Right ventricle myocardium inferior (tissue), 1 donor: Measurements from ENCODE around the gene ZNF565. TPM values are rescaled to one million over a fixed set of nuclear protein-coding genes. Genes with fewer than 3 reads are reported as not detected.
"Not testable (repeated sequence)": the region's sequence is repeated elsewhere in the genome, so short reads cannot be mapped to it uniquely, and the experiment has no call there.

Experiments
- ATAC-seq: fragments of 200-7000 bp; cut with Tn5 transposase; one replicate; pipeline ENCODE4 v1.9.1; 2020; ENCODE audit warnings: mild to moderate bottlenecking, moderate library complexity
- DNase-seq: peaks from one replicate; pipeline ENCODE4 v3.0.0; 2021; ENCODE audit errors: missing footprints
- intact Hi-C: fragments of 100-400 bp; cut with DNase I; formaldehyde crosslinking; loops from one replicate; pipeline ENCODE4 v1.11.0; 2022
- total RNA-seq: library from RNA; stranded (reverse); fragmentation: NEBNext Ultra II Directional; extraction: Animal tissue kit (Norgen Biotek cat#: 25700); gene quantifications from one replicate; pipeline ENCODE4 v1.2.1, GENCODE V29; 2021
- donor health status: DM: no; HTN: yes; CAD: no; lungs with severe emphysema.

ZNF565 gene
- total RNA-seq, 1 donor from 2014 or later = 4.6 TPM

- ATAC-seq, DNase-seq: not testable (repeated sequence)
Observed at GRCh38 chr19:36134867-36135266, 79.6 kb downstream of the ZNF565 start.

More at GRCh38 chr19:36134867-36135266, 79.6 kb downstream of the ZNF565 start:
- intact Hi-C loops = not testable (repeated sequence)

Other genes starting within 250 kb of the ZNF565 start
- 9.7 TPM for gene SDHAF1, start 219.5 kb downstream of the ZNF565 start, total RNA-seq
- gene SYNE4, start 205.9 kb downstream of the ZNF565 start, total RNA-seq = 0.35 TPM
- 12.1 TPM for gene ALKBH6, start 200.5 kb downstream of the ZNF565 start, total RNA-seq
- 3.6 TPM for gene CLIP3, start 181.8 kb downstream of the ZNF565 start, total RNA-seq
- gene THAP8, start 160.4 kb downstream of the ZNF565 start, total RNA-seq = 4.1 TPM
- gene WDR62, start 159.8 kb downstream of the ZNF565 start, total RNA-seq = 25.5 TPM
- gene OVOL3, start 103.5 kb downstream of the ZNF565 start, total RNA-seq = not detected
- 145 TPM for gene POLR2I, start 99.8 kb downstream of the ZNF565 start, total RNA-seq
- 114 TPM for gene TBCB, start 99.2 kb downstream of the ZNF565 start, total RNA-seq
- 854 TPM for gene CAPNS1, start 74.6 kb downstream of the ZNF565 start, total RNA-seq
- 3,337 TPM for gene COX7A1, start 62.2 kb downstream of the ZNF565 start, total RNA-seq
- 34.3 TPM for gene ZNF146, start 441 bp upstream of the ZNF565 start, total RNA-seq
- gene ZFP14, start 164.5 kb upstream of the ZNF565 start, total RNA-seq = 3.2 TPM
- gene ZFP82, start 204.0 kb upstream of the ZNF565 start, total RNA-seq = 4.3 TPM